ENCODE results near the gene STAMBP. TPM values are rescaled to one million over a fixed set of nuclear protein-coding genes. Genes with fewer than 3 reads are reported as not detected.

STAMBP gene
- total and polyA plus RNA-seq, 2 of the 4 experiments (the other 2 are of a cell fraction): 29.7 to 38.7 TPM

DNA sequence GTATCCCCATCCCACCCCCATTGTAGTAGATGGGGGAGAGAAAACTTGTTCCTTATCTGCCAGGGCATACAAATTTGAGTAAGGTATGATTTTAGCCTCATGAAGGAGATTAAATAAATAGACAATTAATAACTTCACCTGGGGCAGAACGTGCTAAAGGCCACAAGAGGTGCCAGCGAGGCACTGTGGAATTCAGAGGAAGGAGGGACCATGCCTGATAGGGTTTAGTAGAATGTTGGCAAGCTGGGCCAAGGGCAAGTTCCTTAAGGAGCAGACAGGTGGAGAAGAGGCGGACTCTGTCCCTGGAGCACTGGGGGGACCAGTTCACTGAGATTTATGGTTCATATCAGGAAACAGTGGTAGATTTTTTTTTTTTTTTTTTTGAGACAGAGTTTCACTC is 22.5 kb downstream of the STAMBP start:
- Histone ChIP-seq H2BK120ac (ENCODE audit: low read depth, low read length) (peak overlapping the region; percentile 65; the same call in 1 of the 2 replicates), H2AFZ (replicated peaks; ENCODE audit: low read length, poor library complexity) (no peak overlapping the region), H2AK5ac (ENCODE audit: low read depth, low read length) (peak overlapping the region; percentile 90), H3K4ac (ENCODE audit: low read depth, low read length) (no peak overlapping the region), H3K9me3 (ENCODE audit: control insufficient read depth, insufficient read depth, low read length) (no peaks in the 10 kb centered on the region), H3K27me3 (ENCODE audit: control insufficient read depth, insufficient read depth, low read length) (no peaks in the 10 kb centered on the region), H4K20me1 (ENCODE audit: insufficient read depth, low read length) (no peaks in the 10 kb centered on the region), H4K5ac (ENCODE audit: low read depth, low read length) (no peak overlapping the region), H2BK15ac (ENCODE audit: low read depth, low read length) (no peak overlapping the region), H3K9me1 (ENCODE audit: insufficient read depth, low read length) (peaks cover 4% of the 10 kb centered on the region), H2AK9ac (replicated peaks; ENCODE audit: low read depth, low read length, poor library complexity) (no peak overlapping the region), H3K4me2 (ENCODE audit: low read depth, low read length) (no peak overlapping the region), H4K91ac (ENCODE audit: insufficient read depth, low read depth, low read length) (no peak overlapping the region), H2BK5ac (ENCODE audit: low read depth, low read length, poor library complexity, severe bottlenecking) (no peak overlapping the region), H4K8ac (ENCODE audit: low read depth in 2 of 2, low read length in 2 of 2) (no peak overlapping the region), H2BK20ac (ENCODE audit: low read depth, low read length) (no peak overlapping the region), H3K14ac (replicated peaks; ENCODE audit: low read depth, low read length) (0 out of 2 replicates have a peak overlapping the region, but pooled peaks have one; percentile 12), H3K4me3 (ENCODE audit: insufficient read depth, low read depth, low read length) (no peak overlapping the region), H3K27ac (ENCODE audit: insufficient read depth, low read length) (no peak overlapping the region), H3K79me1 (ENCODE audit: low read depth in 1 of 2, low read length in 2 of 2) (peaks cover 0 to 11% of the 10 kb centered on the region in 2 experiments; a peak in 1 of 4 replicates), H3K23ac (ENCODE audit: low read depth, low read length) (no peak overlapping the region), H3K9ac (ENCODE audit: low read depth, low read length) (no peak overlapping the region), H3K18ac (ENCODE audit: low read depth, low read length) (no peak overlapping the region), H3K56ac (ENCODE audit: extremely low read depth, insufficient read depth, low read length) (no peak overlapping the region), H3K36me3 (ENCODE audit: control insufficient read depth, insufficient read depth, low read length) (peaks cover 42% of the 10 kb centered on the region), H3K4me1 (ENCODE audit: control insufficient read depth, insufficient read depth, low read length) (peaks cover 5% of the 10 kb centered on the region)
- WGBS, 2 experiments (ENCODE audit: extremely low coverage in 2 of 2, insufficient read length in 1 of 2): 90% methylated on average over 2 of the region's 3 CpGs; no CpG with 5 or more reads in 1 of the 2 experiments
- DNase-seq (no peak), ATAC-seq (ENCODE audit: low read depth) (no peak)
- TF ChIP-seq POLR2A (IDR thresholded peaks at IDR 0.05; ENCODE audit: low read depth, low read length): no peak
- TF ChIP-seq MXI1 (IDR thresholded peaks at IDR 0.05; ENCODE audit: borderline replicate concordance, low read depth, low read length): no peak
- TF ChIP-seq BHLHE40 (IDR thresholded peaks at IDR 0.05; ENCODE audit: low read depth, low read length): no peak
- TF ChIP-seq, protein P1, sequence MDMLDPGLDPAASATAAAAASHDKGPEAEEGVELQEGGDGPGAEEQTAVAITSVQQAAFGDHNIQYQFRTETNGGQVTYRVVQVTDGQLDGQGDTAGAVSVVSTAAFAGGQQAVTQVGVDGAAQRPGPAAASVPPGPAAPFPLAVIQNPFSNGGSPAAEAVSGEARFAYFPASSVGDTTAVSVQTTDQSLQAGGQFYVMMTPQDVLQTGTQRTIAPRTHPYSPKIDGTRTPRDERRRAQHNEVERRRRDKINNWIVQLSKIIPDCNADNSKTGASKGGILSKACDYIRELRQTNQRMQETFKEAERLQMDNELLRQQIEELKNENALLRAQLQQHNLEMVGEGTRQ (IDR thresholded peaks at IDR 0.05; ENCODE audit: low read depth, low read length): no peak
- no peak for TF ChIP-seq MAFK (IDR thresholded peaks at IDR 0.05; ENCODE audit: low read depth, low read length)
- TF ChIP-seq CHD1 (IDR thresholded peaks at IDR 0.05; ENCODE audit: low read depth, low read length): no peak
- TF ChIP-seq SMC3 (IDR thresholded peaks at IDR 0.05; ENCODE audit: low read depth, low read length): no peak
- dilution Hi-C loops (cut with HindIII; ENCODE audit: low sequenced_read_pairs, unreplicated experiment) (no loop called here), in situ Hi-C loops (cut with MboI; ENCODE audit: low sequenced_read_pairs) (no loop called here), intact Hi-C loops (cut with micrococcal nuclease) (no loop called here)
- ChIA-PET POLR2A (ENCODE audit: unreplicated experiment) (no interaction called here), CTCF (interaction anchor here (1.1 kb wide), 1 partner anchor 8 kb away, joined by 3 read pairs; no protein-coding TSS in a partner anchor)
- BruUV-seq (replicated peaks): no TSS peak

All from IMR-90 (cell line).